BE2C (cell line): ENCODE results near the gene HOXC11. TPM values are rescaled to one million over a fixed set of nuclear protein-coding genes. Genes with fewer than 3 reads are reported as not detected.

Experiments used
- DNase-seq: peaks from one replicate; pipeline ENCODE4 v3.0.0-alpha.2; 2020
- H3K27me3 ChIP-seq: fragments of 250-450 bp; sonication (Bioruptor Pico); 2 replicates; pipeline ENCODE4 v1.5.1; 2020; ENCODE audit warnings: mild to moderate bottlenecking
- H3K36me3 ChIP-seq: fragments of 250-450 bp; sonication (Bioruptor Pico); 2 replicates; pipeline ENCODE4 v1.5.1; 2020; ENCODE audit warnings: mild to moderate bottlenecking
- H3K4me1 ChIP-seq: fragments of 250-450 bp; sonication (Bioruptor Pico); 2 replicates; pipeline ENCODE4 v1.5.1; 2020
- H3K4me3 ChIP-seq: 2 replicates; pipeline ENCODE4 v1.5.1; 2011; ENCODE audit warnings: low read depth, low read length
- H3K9me3 ChIP-seq: fragments of 250-450 bp; sonication (Bioruptor Pico); 2 replicates; pipeline ENCODE4 v1.5.1; 2020
- CTCF ChIP-seq: IDR thresholded peaks from 2 replicates; pipeline ENCODE4 v1.5.1; 2012; ENCODE audit warnings: mild to moderate bottlenecking, low read depth, low read length
- polyA plus RNA-seq: library from polyadenylated mRNA; unstranded; fragments of >200 nt; gene quantifications from one replicate; pipeline ENCODE4 v1.2.1, GENCODE V29; 2012; ENCODE audit warnings: low read depth, missing spikeins; ENCODE audit not compliant: insufficient read length, insufficient read depth

The HOXC11 gene
- 0.85 TPM for polyA plus RNA-seq

GRCh38 chr12:53972722-53973235 is at the start of gene HOXC11:
Gene HOXC11, plus strand, starts transcription at chr12:53973126. Its CDS starts 116 bp downstream, at chr12:53973242.
- DNase-seq = no peak
- Histone ChIP-seq H3K36me3 (no peaks in the 10 kb centered on the region), H3K27me3 (peaks cover 23% of the 10 kb centered on the region), H3K4me1 (peaks cover 20% of the 10 kb centered on the region), H3K9me3 (no peaks in the 10 kb centered on the region), H3K4me3 (peak within 1 kb of the TSS; percentile 70)
- no peak for TF ChIP-seq CTCF

DNA sequence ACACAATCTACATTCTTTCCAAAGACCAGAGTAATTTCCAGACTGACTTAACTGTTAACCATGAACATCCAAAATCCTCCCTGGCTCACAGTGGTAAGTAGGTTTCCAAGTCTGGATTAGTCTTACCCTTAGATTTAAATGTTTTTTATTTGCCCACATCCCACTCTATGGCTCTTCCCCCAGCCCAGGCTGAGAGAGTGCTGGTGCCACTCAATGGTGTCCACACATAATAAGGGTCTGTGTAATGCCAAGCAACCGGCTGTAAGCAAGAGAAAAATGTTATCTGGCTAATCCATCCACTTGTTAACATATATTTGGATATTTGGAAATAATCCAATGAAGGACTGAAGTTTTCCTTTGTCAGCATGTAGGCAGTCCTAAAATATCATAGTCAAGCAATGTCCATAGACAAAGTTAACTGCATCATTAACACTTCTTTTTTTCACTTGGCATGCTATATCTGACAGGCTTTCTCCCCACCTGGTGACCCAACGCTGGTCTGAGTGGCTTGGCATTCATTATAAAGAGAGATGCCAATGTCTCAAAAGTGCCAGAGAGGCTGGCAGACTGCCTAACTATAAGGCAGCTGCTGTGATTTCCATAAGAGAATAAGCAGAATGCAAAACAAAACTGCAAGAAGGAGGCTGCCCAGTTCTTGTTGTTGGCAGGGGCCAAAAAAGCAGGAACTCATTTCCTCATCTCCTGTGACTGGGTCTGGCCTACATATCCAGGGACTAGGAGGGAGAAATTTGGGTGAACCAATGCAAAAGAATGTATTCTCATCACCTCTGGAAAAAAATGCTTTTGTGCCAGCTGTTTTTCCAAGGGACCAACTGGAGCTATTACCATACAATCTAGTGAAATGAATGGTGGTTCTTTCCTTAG is 48.2 kb upstream of the HOXC11 start:
- DNase-seq = no peak
- peaks cover 100% of the 10 kb centered on the region for H3K27me3 ChIP-seq
- no peaks in the 10 kb centered on the region; the same call in 1 of the 2 replicates for H3K9me3 ChIP-seq
- no peaks in the 10 kb centered on the region for H3K4me1 ChIP-seq
- no peak for TF ChIP-seq CTCF
- H3K4me3 ChIP-seq = no peak overlapping the region
- H3K36me3 ChIP-seq = no peaks in the 10 kb centered on the region

DNA sequence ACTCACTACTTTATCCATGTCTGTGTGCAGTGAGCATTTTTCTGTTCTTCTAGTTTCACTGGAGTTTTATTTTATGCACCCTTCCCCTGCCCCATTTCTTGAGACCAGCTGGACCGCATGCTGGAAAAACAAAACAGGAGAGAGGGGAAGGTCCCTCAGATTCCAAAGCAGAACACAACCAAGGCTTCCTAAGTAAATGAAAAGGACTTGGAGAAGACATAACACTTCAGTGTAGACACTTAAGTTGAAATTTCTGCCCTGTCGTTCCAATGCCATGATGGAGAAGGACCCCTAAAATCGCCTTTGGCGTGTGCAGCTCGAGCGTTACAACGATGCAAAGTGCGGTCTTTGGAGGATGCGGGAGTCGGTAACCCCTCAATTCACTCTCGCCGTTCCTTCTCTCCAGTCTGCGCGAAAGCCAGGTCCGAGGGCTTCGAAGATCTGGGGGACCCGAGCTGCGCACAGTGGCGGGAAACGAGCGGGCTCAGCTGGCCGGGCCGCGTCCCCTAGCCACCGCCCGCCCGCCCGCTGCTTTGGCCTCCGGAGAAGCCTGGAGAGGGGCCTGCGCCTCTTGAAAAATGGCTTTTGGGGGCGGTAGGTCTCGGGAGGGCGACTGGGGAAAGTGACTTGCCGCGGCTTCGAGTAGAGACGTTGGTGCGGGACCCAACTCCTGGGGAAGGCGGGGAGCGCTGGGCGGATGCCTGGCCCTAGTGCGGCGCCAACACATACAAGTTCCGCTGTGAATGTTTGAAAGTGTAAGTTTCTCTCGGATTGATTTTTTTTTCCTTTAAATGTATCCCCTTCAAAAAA is 45.5 kb upstream of the HOXC11 start:
- no peak for DNase-seq
- no peak overlapping the region for H3K4me3 ChIP-seq

GRCh38 chr12:53928054-53928835 is 44.7 kb upstream of the HOXC11 start:
- Histone ChIP-seq H3K4me3 (no peak overlapping the region), H3K27me3 (peaks cover 100% of the 10 kb centered on the region), H3K4me1 (no peaks in the 10 kb centered on the region), H3K36me3 (no peaks in the 10 kb centered on the region), H3K9me3 (no peaks in the 10 kb centered on the region; the same call in 1 of the 2 replicates)
- TF ChIP-seq CTCF = no peak
- no peak for DNase-seq

More for the DNA sequence above, 45.5 kb upstream of the HOXC11 start:
- no peak for TF ChIP-seq CTCF
- H3K9me3 ChIP-seq = no peaks in the 10 kb centered on the region; the same call in 1 of the 2 replicates
- no peaks in the 10 kb centered on the region for H3K36me3 ChIP-seq
- H3K27me3 ChIP-seq = peaks cover 100% of the 10 kb centered on the region
- H3K4me1 ChIP-seq = no peaks in the 10 kb centered on the region

DNA sequence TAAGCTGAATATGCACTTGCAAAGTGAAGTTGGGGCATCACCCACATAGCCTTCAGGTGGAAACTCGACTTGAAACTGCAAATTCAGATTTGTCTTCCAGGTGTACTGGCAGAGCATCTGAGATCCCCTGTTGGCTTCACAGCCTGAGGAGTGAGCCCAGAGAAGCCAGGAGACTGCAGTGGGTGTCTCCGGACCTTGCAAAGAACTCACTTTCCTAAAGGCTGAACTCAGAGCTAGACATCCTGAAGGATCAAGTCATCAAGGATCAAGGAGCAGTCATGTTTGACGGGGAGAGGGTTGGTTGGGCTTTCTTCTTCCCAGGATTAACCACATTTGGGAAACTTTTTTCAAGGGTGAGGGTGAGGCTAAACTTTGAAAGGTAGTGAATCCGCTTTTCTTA is 43.4 kb upstream of the HOXC11 start:
- no peak for TF ChIP-seq CTCF
- no peaks in the 10 kb centered on the region for H3K4me1 ChIP-seq
- no peak overlapping the region for H3K4me3 ChIP-seq
- peaks cover 100% of the 10 kb centered on the region for H3K27me3 ChIP-seq
- H3K9me3 ChIP-seq = no peaks in the 10 kb centered on the region; the same call in 1 of the 2 replicates
- H3K36me3 ChIP-seq = no peaks in the 10 kb centered on the region
- DNase-seq = no peak
